GM19324 (cell line): ENCODE measurements around the gene SDK2.

Experiments used
- ATAC-seq: cut with Tn5 transposase; IDR thresholded peaks from one replicate; pipeline ENCODE4 v1.9.1; 2021; ENCODE audit warnings: mild to moderate bottlenecking, moderate library complexity; ENCODE audit not compliant: unreplicated experiment, low FRiP score

The SDK2 gene

DNA sequence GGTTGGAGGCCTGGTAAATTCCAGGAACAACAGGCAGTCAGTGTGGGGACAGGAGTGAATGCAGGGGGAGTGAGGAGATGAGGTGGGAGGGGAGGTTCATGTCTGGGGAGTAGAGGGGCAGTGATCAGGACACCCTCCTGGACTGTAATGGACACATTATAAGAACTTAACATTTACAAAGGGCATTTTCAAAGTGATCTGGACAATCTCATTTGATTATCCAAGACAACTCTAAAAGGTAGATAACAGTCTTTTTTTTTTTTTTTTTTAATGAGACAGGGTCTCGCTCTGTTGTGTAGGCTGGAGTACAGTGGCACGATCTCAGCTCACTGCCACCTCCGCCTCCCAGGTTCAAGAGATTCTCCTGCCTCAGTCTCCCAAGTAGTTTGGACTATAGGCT lies 5.7 kb downstream of the SDK2 start:
- ATAC-seq: no peak

GRCh38 chr17:73637866-73638265 lies 6.4 kb downstream of the SDK2 start:
- ATAC-seq: no peak

DNA sequence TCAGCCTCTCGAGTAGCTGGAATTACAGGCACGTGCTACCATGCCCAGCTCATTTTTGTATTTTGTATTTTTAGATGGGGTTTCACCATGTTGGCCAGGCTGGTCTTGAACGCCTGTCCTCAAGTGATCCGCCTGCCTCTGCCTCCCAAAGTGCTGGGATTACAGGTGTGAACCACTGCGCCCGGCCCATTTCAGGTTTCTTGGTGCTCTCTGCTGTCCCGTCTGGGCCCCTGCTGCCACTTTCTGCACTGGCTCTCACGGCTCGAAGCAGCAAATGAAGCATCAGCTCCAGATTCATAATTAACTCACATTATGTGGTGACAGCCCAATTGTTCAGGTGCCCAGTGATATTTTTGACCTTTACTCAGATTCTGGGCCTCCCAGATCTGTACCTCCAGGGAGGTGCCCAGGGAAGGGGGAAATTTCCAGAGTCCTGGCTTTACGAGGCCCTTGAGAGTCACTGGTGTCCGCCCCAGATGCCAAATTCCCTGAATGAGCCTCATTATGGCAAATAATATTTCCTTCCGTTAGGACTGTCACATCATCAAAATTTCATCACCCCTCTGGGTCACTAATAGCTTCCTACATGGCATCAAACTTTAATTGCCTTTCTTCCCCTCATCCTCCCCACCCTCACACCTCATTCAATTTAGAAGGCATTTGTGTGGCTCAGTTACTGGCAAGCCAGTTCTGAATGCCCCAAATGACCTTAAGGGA lies 9.0 kb downstream of the SDK2 start:
- ATAC-seq: no peak

DNA sequence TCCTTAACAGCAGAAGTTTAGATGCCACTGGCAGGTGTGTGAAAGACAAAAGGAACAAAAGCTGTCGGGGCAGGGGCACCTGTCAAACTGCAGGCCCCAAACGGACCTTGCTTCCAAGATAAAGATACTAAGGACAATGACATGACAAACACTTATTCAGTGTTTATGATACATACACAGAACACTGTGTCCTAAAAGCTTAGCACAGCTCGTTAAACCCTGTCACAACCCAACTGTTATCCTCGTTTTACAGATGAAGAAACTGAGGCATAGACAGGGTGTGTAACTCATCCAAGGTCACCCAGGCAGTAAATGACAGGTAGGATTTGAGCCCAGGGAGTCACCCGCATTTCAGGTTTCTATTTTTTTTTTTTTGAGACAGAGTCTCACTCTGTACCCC lies 9.6 kb downstream of the SDK2 start:
- no peak for ATAC-seq

- ATAC-seq: no peak
Observed at GRCh38 chr17:73633736-73634135, 10.5 kb downstream of the SDK2 start.

DNA sequence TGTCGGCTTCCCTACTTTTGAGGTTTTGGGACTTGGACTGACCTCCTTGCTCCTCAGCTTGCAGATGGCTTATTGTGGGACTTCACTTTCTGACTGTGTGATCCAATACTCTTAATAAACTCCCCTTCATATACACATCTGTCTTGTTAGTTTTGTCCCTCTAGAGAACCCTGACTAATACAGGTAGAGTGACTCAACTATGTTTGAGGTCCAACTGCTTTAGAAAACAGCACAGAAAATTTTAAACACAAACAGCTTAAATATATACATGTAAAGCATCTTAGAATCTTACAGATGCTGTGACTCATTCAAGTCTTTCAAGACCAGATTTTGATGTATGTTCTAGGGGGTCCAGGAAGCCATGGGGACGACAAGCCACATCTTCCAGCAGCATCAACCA lies 11.7 kb downstream of the SDK2 start:
- no peak for ATAC-seq

GRCh38 chr17:73630965-73631595 lies 13.2 kb downstream of the SDK2 start:
- no peak for ATAC-seq

DNA sequence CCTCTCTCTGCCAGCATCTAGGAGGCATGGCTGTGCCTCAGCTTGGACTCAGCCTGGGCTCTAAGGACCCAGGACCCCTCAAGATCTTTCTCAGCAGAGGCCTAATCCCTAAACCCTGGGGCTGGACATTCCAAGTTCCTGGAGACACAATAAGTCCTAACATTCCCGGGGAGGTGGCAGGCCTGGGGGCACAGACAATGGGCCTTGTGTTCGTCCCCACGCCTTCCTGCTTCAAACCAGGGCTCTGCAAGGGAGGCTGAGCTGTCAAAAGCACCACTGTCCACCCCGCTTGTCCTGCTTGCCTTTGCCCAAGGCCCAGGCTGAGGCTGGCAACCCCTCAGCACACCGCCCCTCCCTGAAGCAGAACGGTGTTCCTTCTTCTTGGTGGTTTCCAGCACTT lies 13.7 kb downstream of the SDK2 start:
- ATAC-seq: no peak

DNA sequence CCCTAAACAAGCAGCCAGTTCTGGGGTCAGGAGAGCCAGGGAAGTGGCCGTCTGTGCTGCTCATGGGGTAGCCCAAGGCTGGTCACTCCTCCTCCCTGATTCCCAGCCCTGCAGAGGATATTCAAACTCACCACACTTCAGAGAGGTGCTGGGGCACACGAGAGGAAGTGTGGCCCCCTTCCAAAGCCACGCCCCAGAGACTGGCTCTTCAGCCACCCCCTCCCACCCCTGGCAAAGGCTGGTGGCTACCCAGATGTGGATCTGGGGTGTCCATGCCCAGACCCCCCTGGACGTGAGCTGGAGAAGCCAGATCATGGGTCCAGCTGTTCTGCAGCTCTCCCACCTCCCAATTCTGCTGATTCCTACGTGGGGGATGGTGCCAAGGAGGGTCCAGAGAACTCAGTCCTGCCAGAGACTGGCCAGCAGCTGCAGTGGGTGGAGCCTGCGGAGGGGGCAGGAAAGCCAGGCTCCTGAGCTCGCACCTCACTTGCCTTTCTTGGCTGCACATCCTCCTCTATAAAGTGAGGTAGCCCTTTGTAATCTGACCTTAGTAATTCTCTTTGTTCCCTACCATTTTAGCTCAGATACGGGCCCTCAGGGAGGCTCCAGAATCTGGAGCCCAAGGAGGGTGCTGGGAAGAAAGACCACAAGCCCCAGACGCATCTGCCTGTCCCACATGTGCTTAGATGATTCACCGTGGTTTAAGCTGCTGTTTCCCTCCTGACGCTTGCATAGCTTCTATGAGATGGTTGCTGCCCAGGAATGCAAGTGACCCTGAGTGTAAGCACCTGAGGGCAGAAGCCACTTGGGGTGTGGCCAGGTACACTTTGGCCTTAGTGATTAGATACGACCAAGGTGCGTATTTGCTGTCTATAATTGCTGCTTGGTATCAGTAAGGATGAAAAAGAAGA lies 15.3 kb downstream of the SDK2 start:
- ATAC-seq: no peak

DNA sequence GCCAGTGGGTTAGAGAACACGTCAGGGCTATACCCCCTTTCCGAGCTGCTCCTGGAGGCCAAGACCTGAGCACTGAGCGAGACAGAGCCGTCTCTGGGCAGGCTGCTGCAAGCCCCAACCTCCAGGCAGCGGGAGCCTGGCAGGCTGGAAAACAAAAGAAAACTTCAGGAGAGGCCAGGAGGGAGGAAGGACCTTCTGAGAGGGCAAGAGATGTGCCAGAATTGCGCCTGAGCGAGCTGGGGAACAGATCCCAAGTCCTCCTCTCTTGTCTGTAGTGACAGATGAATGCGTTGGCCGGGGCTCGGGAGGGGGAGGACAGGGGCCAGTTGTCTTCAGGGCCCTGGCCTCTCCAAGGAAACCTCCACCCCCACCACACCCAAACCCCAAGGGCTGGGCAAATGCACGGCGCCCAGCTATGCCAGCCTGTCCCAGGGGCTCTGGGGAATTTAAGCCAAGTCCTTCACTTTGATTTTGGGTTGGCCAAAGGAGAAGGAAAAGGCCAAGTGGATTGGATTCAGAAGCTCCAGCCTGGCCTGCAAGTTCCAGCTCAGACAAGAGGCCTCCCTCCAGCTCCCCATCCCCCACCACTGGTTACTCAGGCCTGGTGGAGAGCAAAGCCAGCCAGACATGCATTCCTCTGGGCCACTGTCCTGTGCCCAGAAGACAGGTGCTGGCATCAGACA lies 18.1 kb downstream of the SDK2 start:
- ATAC-seq: no peak

- no peak for ATAC-seq
Observed at GRCh38 chr17:73625006-73625405, 19.2 kb downstream of the SDK2 start.

- no peak for ATAC-seq
Observed at GRCh38 chr17:73624496-73624988, 19.7 kb downstream of the SDK2 start.

DNA sequence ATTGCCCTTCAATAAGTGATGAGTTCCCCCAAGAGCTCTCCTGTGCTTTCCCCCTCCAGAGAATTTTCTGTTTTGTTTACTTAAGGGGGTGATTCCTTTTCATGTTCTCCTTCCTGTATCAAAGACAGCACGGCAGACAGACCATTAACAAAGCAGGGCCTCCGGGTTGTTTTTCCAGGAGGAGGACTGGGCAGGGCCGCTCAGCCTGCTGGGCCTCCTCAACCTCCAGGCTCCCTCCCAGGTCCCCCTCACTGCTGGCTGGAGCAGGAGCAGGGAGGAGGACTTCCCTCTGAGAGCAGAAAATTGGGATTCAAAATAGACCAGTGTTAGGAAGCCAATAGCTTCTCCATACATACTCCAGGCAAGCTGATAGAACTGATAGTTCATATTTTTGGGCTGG lies 20.4 kb downstream of the SDK2 start:
- ATAC-seq: no peak

DNA sequence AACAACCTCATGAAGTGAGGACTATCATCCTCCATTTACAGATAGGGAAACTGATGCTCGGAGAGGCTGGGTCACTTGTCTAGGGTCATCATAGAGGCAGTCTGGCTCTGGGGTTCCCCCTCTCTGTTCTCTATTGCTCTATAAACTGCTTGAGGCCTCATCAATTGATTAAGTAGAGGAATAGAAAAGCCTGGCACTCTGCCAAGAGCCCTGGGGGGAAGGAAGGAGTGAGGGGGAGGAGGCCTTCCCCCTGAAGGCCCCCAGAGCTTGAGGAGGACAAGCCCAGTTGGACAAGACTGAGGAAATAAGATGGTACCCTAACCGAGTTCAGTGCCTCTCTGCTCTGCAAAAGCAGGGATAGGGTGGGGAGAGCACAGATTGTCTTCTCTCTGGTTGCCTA lies 21.0 kb downstream of the SDK2 start:
- ATAC-seq: no peak

GRCh38 chr17:73622381-73622780 lies 21.9 kb downstream of the SDK2 start:
- no peak for ATAC-seq

DNA sequence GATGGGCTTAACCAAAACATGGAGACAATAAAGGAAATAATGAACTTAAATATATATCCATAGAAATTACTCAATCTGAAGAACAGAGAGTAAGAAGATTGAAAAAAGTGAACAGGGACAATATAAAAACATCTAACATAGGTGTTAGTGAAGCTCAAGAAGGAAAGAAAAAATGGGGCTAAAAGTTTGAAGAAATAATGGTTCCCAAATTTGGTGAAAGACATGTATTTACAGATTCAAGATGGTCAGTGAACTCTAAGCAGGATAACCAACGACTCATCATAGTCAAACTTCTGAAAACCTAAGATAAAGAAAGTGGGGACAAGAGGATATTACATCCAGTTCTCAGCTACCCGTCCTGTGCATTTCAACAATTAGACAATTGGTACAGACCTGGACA lies 22.6 kb downstream of the SDK2 start:
- ATAC-seq: no peak

DNA sequence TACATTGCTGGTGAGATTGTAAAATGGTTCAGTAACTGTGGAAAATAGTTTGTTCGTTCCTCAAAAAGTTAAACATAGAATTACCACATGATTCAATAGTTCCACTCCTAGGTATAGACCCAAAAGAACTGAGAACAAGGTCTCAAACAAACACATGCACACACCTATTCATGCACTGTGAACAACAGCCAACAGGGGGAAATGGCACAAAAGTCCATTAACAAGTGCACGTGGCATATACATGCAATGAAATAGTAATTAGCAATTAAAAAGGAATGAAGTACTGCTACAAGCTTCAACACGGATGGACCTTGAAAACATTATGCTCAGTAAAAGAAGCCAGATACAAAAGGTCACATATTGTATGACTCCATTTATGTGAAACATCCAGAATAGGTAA lies 23.8 kb downstream of the SDK2 start:
- ATAC-seq: no peak

- no peak for ATAC-seq
Observed at GRCh38 chr17:73617501-73617900, 26.7 kb downstream of the SDK2 start.

- ATAC-seq: no peak
Observed at GRCh38 chr17:73616873-73617404, 27.3 kb downstream of the SDK2 start.

DNA sequence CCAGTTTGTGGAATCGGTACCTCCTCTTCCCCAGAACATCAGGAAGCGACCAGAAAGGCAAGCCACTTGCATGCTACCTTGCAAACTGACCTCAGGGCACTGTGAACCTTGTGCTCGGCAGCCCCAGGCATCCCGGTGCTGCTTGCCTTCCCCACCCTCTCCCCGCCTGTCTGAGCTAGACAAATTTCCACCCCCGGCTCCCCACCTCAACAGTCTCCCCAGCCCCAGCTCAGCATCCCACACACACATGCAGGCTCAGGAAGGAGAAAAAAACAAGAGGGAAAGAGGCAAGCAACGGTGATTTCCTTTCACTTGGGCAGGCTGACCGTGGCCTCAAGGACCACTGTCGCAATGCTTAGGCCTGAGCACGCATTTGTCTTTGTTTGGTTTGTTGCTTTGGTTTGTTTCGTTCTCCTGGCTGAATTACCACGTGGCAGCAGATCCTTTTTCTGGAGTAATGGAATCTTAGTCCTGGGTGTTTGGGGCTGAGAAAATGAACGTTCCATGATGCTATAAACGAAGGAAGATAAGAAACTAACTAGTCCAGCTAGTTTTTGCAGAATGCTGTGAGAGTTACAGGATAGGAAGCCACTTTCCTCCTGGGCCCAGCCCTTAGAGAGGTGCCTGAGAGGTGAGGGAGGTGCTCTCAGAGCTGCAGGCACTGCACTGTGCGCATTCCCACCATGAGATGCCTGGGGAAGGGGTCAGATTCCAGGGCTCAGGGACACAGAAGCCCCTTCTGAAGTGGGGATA lies 27.9 kb downstream of the SDK2 start:
- ATAC-seq: no peak
